ACC112 (cell line): ENCODE measurements around the gene ALG14.
"Not testable (repeated sequence)": the region's sequence is repeated elsewhere in the genome, so short reads cannot be mapped to it uniquely, and the experiment has no call there.

Experiments used
- H2AFZ ChIP-seq: fragments of 200-600 bp; sonication (generic); one replicate; pipeline ENCODE4 v1.6.0; 2017; ENCODE audit warnings: antibody characterized with exemption, low read length; ENCODE audit not compliant: unreplicated experiment
- H3K27ac ChIP-seq: fragments of 200-600 bp; sonication (generic); 2 replicates; pipeline ENCODE4 v1.5.1; 2014; ENCODE audit warnings: low read depth, mild to moderate bottlenecking, antibody characterized with exemption, low read length, moderate library complexity
- H3K27me3 ChIP-seq: fragments of 200-600 bp; sonication (generic); 2 replicates; pipeline ENCODE4 v1.6.1; 2014; ENCODE audit warnings: mild to moderate bottlenecking, antibody characterized with exemption, low read length, moderate library complexity, mixed read lengths; ENCODE audit not compliant: insufficient read depth
- H3K36me3 ChIP-seq: fragments of 200-600 bp; sonication (generic); 2 replicates; pipeline ENCODE4 v1.6.1; 2016; ENCODE audit warnings: mild to moderate bottlenecking, antibody characterized with exemption, low read length, moderate library complexity, mixed read lengths; ENCODE audit not compliant: insufficient read depth
- H3K4me1 ChIP-seq: fragments of 200-600 bp; sonication (generic); one replicate; pipeline ENCODE4 v1.6.1; 2016; ENCODE audit warnings: low read length, mixed read lengths; ENCODE audit not compliant: insufficient read depth, unreplicated experiment, control insufficient read depth
- H3K4me3 ChIP-seq: fragments of 200-600 bp; sonication (generic); 2 replicates; pipeline ENCODE4 v1.5.1; 2014; ENCODE audit warnings: mild to moderate bottlenecking, low read depth, low read length
- H3K79me2 ChIP-seq: fragments of 200-600 bp; sonication (generic); one replicate; pipeline ENCODE4 v1.6.0; 2016; ENCODE audit warnings: low read length; ENCODE audit not compliant: control insufficient read depth, unreplicated experiment, insufficient read depth

The ALG14 gene

GRCh38 chr1:94998114-94998513, 74.6 kb downstream of the ALG14 start:
- peaks cover 12% of the 10 kb centered on the region for H3K4me1 ChIP-seq
- H3K36me3 ChIP-seq, result no peaks in the 10 kb centered on the region
- no peak overlapping the region for H3K4me3 ChIP-seq
- H2AFZ ChIP-seq, result no peak overlapping the region
- H3K27me3 ChIP-seq, result no peaks in the 10 kb centered on the region
- H3K79me2 ChIP-seq, result no peaks in the 10 kb centered on the region
- H3K27ac ChIP-seq, result no peak overlapping the region

GRCh38 chr1:94995536-94995935, 77.2 kb downstream of the ALG14 start:
- not testable (repeated sequence) for H3K4me1 ChIP-seq, H3K36me3 ChIP-seq, H3K79me2 ChIP-seq, H3K4me3 ChIP-seq, H3K27me3 ChIP-seq, H3K27ac ChIP-seq, H2AFZ ChIP-seq

GRCh38 chr1:94994805-94995204, 77.9 kb downstream of the ALG14 start:
- Histone ChIP-seq H3K4me3 (no peak overlapping the region), H3K79me2 (no peaks in the 10 kb centered on the region), H3K36me3 (no peaks in the 10 kb centered on the region), H3K27ac (no peak overlapping the region), H3K27me3 (no peaks in the 10 kb centered on the region), H2AFZ (no peak overlapping the region), H3K4me1 (peaks cover 4% of the 10 kb centered on the region)

- Histone ChIP-seq H3K36me3 (no peaks in the 10 kb centered on the region), H3K27me3 (no peaks in the 10 kb centered on the region), H3K79me2 (no peaks in the 10 kb centered on the region), H3K4me1 (peaks cover 4% of the 10 kb centered on the region), H3K4me3 (no peak overlapping the region), H2AFZ (no peak overlapping the region), H3K27ac (no peak overlapping the region)
Measured at GRCh38 chr1:94993931-94994645, 78.7 kb downstream of the ALG14 start.

- no peaks in the 10 kb centered on the region for H3K36me3 ChIP-seq
- no peaks in the 10 kb centered on the region for H3K79me2 ChIP-seq
- H3K4me3 ChIP-seq, result no peak overlapping the region
- H3K27ac ChIP-seq, result no peak overlapping the region
- H3K4me1 ChIP-seq, result peaks cover 4% of the 10 kb centered on the region
- H2AFZ ChIP-seq, result no peak overlapping the region
- H3K27me3 ChIP-seq, result no peaks in the 10 kb centered on the region
Measured at GRCh38 chr1:94992863-94993563, 79.7 kb downstream of the ALG14 start.

GRCh38 chr1:94992161-94992560, 80.6 kb downstream of the ALG14 start:
- no peak overlapping the region for H3K4me3 ChIP-seq
- H3K79me2 ChIP-seq, result no peaks in the 10 kb centered on the region
- H3K36me3 ChIP-seq, result no peaks in the 10 kb centered on the region
- no peak overlapping the region for H3K27ac ChIP-seq
- no peak overlapping the region for H2AFZ ChIP-seq
- H3K27me3 ChIP-seq, result no peaks in the 10 kb centered on the region
- peaks cover 4% of the 10 kb centered on the region for H3K4me1 ChIP-seq

GRCh38 chr1:94989911-94990473, 82.8 kb downstream of the ALG14 start:
- no peak overlapping the region for H3K27ac ChIP-seq
- H3K4me3 ChIP-seq, result no peak overlapping the region
- H3K36me3 ChIP-seq, result no peaks in the 10 kb centered on the region
- H2AFZ ChIP-seq, result no peak overlapping the region
- H3K4me1 ChIP-seq, result no peaks in the 10 kb centered on the region
- H3K79me2 ChIP-seq, result no peaks in the 10 kb centered on the region
- H3K27me3 ChIP-seq, result no peaks in the 10 kb centered on the region

GRCh38 chr1:94989398-94989797, 83.4 kb downstream of the ALG14 start:
- H3K4me3 ChIP-seq, result no peak overlapping the region
- H3K4me1 ChIP-seq, result no peaks in the 10 kb centered on the region
- no peak overlapping the region for H3K27ac ChIP-seq

GRCh38 chr1:94988356-94988755, 84.4 kb downstream of the ALG14 start:
- H3K27ac ChIP-seq, result no peak overlapping the region
- no peak overlapping the region for H3K4me3 ChIP-seq
- peaks cover 2% of the 10 kb centered on the region for H3K4me1 ChIP-seq
- no peak overlapping the region for H2AFZ ChIP-seq
- no peaks in the 10 kb centered on the region for H3K36me3 ChIP-seq
- H3K79me2 ChIP-seq, result no peaks in the 10 kb centered on the region
- no peaks in the 10 kb centered on the region for H3K27me3 ChIP-seq

More at GRCh38 chr1:94989398-94989797, 83.4 kb downstream of the ALG14 start:
- no peak overlapping the region for H2AFZ ChIP-seq
- no peaks in the 10 kb centered on the region for H3K27me3 ChIP-seq
- H3K36me3 ChIP-seq, result no peaks in the 10 kb centered on the region
- H3K79me2 ChIP-seq, result no peaks in the 10 kb centered on the region

GRCh38 chr1:94986783-94987182, 86.0 kb downstream of the ALG14 start:
- Histone ChIP-seq H3K36me3 (no peaks in the 10 kb centered on the region), H3K4me3 (no peak overlapping the region), H3K4me1 (peaks cover 15% of the 10 kb centered on the region), H3K27ac (no peak overlapping the region), H3K79me2 (no peaks in the 10 kb centered on the region), H2AFZ (no peak overlapping the region), H3K27me3 (no peaks in the 10 kb centered on the region)
